GM21619 (cell line): Measurements from ENCODE around the gene PEX12.
"Not testable (repeated sequence)": the region's sequence is repeated elsewhere in the genome, so short reads cannot be mapped to it uniquely, and the experiment has no call there.

Source experiments
- ATAC-seq: cut with Tn5 transposase; IDR thresholded peaks from one replicate; pipeline ENCODE4 v1.9.1; 2021; ENCODE audit not compliant: unreplicated experiment

Gene PEX12

GRCh38 chr17:35537601-35538141, 40.7 kb downstream of the PEX12 start, which contains the start of gene SLFN12L:
Gene SLFN12L (minus strand): TSS chr17:35537678. CDS start chr17:35522364, 15,314 bp downstream.
- peak; percentile 36 for ATAC-seq

DNA sequence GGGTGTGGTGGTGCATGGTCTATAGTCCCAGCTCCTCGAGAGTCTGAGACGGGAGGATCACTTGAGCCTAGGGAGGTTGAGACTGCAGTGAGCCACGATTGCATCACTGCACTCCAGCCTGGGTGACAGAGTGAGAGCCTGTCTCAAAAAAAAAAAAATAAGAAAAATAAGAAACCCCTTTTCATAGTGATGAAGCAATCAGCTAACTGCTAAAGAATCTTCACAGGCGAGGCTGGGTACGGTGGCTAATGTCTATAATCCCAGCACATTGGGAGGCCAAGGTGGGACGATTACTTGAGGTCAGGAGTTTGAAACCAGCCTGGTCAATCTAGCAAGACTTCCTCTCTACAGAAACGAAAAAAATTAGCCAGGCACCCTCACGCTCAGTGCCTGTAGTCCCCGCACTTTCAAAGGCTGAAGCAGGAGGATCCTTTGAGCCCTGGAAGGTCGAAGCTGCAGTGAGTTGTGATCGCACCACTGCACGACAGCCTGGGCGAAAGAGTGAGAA, 41.7 kb downstream of the PEX12 start:
- no peak for ATAC-seq

- ATAC-seq: not testable (repeated sequence)
These were observed 43.0 kb downstream of the PEX12 start for GRCh38 chr17:35535406-35535805.

DNA sequence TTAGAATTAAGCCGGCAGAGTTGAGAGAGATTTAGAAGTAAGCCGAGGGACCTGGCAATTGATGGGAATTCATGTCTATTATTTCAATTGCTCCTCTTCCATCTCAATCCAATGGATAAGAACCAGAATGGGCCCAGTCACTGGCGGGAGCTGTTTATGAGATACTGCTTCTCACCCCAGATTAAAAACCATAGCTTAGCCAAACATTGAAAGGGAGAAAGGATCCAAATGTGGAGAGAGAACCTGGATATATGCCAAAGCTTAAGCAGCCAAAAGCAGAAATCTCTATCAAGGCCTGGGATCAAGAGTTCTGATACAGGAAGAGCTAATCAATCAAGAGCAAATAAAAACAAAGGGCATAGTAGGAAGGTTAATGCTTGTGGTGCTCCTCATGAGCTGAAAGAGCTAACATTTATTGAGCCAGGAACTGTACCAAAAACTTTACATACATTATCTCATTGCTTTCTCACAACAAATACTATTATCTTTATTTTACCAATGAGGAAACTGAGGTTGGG, 43.7 kb downstream of the PEX12 start:
- ATAC-seq: no peak

- no peak for ATAC-seq
These were observed 47.2 kb downstream of the PEX12 start for GRCh38 chr17:35531160-35531559.

- ATAC-seq: no peak
These were observed 48.5 kb downstream of the PEX12 start for GRCh38 chr17:35529866-35530265.

DNA sequence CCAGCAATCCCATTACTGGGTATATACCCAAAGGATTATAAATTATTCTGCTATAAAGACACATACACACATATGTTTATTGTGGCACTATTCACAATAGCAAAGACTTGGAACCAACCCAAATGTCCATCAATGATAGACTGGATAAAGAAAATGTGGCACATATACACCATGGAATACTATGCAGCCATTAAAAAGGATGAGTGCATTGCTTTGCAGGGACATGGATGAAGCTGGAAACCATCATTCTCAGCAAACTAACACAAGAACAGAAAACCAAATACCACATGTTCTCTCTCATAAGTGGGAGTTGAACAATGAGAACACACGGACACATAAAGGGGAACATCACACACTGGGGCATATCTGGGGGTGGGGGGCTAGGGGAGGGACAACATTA, 49.0 kb downstream of the PEX12 start:
- not testable (repeated sequence) for ATAC-seq
